Mucosa of descending colon (tissue), 3 donors: Measurements from ENCODE around the gene GARIN3. TPM values are rescaled to one million over a fixed set of nuclear protein-coding genes. Genes with fewer than 3 reads are reported as not detected.

Experiments
- ATAC-seq: fragments of 200-7000 bp; cut with Tn5 transposase; one replicate; pipeline ENCODE4 v1.9.1; 2020; ENCODE audit warnings: mild to moderate bottlenecking, moderate library complexity
- DNase-seq, 3 donors: peaks; one replicate each; pipeline ENCODE4 v3.0.0-alpha.2; 2020
- H3K36me3 ChIP-seq: fragments of 200-600 bp; one replicate; pipeline ENCODE4 v1.8.0; 2021; ENCODE audit warnings: low read depth, mild to moderate bottlenecking
- H3K4me1 ChIP-seq: fragments of 200-600 bp; one replicate; pipeline ENCODE4 v1.8.0; 2021; ENCODE audit warnings: low read depth, mild to moderate bottlenecking
- H3K4me3 ChIP-seq: fragments of 200-600 bp; one replicate; pipeline ENCODE4 v1.8.0; 2021; ENCODE audit warnings: mild to moderate bottlenecking
- H3K9me3 ChIP-seq: fragments of 200-600 bp; one replicate; pipeline ENCODE4 v1.8.0; 2021; ENCODE audit warnings: mild to moderate bottlenecking
- intact Hi-C, 2 donors: fragments of 100-400 bp; cut with DNase I in 1 of 2; cut with micrococcal nuclease in 1 of 2; formaldehyde crosslinking; loops; one replicate each; pipeline versions ENCODE4 v1.11.0 to v1.11.1; 2022; cut with DNase I, micrococcal nuclease
- total RNA-seq, 3 donors: library from RNA; stranded (reverse); fragmentation: NEBNext Ultra II Directional in 2 of 3; extraction: Animal tissue kit (Norgen Biotek cat#: 25700) in 2 of 3; gene quantifications; one replicate each; pipeline versions ENCODE4 v1.2.1 to v1.2.4, GENCODE V29; 2021 to 2023
- TF ChIP-seq, protein P1 (sequence below): fragments of 200-600 bp; IDR thresholded peaks from one replicate; pipeline ENCODE4 v1.8.0; 2022; ENCODE audit warnings: antibody characterized with exemption, mild to moderate bottlenecking
- donor health status: DM: no; HTN: no; CAD: no; lungs with moderate emphysema.
- donor health status: DM: no; HTN: no; CAD: no.
- donor health status: DM: no; HTN: yes; CAD: no.

Gene GARIN3
- total RNA-seq, 3 donors from 2014 or later, result not detected

DNA sequence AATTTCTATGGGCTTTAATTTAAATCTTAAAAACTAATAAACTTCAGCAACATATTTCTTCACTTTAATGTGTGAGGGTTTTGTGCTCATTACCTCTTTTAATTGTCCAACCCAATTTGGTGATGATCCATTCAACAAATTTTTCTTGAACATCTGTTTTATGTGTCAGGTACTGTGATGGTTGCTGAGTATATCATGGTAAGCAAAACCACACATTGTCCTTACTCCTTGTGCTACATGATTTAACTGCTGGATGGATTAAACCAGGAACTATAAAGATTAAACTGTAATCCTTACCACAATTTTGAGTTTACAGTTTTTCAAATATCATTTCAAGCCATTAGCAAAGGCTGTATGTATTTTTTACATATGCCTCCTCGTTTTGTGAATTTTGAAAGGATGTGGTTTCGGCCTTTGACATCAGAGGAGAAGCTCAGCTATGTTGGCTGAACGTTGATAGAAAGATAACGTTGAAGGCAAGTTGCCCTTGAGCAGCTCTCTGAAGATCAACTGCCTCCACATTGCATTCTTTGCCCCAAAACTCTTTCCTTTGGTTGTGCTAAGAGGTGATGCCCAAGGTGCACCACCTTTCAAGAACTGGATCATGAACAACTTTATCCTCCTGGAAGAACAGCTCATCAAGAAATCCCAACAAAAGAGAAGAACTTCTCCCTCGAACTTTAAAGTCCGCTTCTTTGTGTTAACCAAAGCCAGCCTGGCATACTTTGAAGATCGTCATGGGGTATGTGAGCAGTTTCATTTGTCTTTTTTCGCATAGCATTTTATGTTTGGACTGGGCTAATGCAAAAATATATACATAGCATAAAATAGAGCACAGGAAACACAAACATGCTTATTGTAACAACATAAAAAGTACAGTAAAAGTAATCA lies 14.6 kb upstream of the GARIN3 start, which contains the start of gene ITK:
Gene ITK (plus strand): TSS at position 467 of the 891 bp plus-strand sequence. CDS start 138 bp downstream, at position 605.
- TF ChIP-seq, protein P1, sequence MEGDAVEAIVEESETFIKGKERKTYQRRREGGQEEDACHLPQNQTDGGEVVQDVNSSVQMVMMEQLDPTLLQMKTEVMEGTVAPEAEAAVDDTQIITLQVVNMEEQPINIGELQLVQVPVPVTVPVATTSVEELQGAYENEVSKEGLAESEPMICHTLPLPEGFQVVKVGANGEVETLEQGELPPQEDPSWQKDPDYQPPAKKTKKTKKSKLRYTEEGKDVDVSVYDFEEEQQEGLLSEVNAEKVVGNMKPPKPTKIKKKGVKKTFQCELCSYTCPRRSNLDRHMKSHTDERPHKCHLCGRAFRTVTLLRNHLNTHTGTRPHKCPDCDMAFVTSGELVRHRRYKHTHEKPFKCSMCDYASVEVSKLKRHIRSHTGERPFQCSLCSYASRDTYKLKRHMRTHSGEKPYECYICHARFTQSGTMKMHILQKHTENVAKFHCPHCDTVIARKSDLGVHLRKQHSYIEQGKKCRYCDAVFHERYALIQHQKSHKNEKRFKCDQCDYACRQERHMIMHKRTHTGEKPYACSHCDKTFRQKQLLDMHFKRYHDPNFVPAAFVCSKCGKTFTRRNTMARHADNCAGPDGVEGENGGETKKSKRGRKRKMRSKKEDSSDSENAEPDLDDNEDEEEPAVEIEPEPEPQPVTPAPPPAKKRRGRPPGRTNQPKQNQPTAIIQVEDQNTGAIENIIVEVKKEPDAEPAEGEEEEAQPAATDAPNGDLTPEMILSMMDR, result no peak
- peak; percentile 71 for ATAC-seq
- DNase-seq, result peak in 1 of 3 donors; percentile 42
- Histone ChIP-seq H3K4me3 (no peak within 1 kb of the TSS), H3K4me1 (no peaks in the 10 kb centered on the region), H3K9me3 (no peaks in the 10 kb centered on the region), H3K36me3 (no peaks in the 10 kb centered on the region)
- intact Hi-C loops, result no loop called here

- no peak for DNase-seq
- Histone ChIP-seq H3K4me1 (no peaks in the 10 kb centered on the region), H3K4me3 (no peak overlapping the region), H3K36me3 (no peaks in the 10 kb centered on the region), H3K9me3 (no peaks in the 10 kb centered on the region)
- TF ChIP-seq, protein P1, result no peak
- ATAC-seq, result peak; percentile 30
- intact Hi-C loops, result no loop called here
Measured at GRCh38 chr5:157178966-157179365, 12.9 kb upstream of the GARIN3 start.

DNA sequence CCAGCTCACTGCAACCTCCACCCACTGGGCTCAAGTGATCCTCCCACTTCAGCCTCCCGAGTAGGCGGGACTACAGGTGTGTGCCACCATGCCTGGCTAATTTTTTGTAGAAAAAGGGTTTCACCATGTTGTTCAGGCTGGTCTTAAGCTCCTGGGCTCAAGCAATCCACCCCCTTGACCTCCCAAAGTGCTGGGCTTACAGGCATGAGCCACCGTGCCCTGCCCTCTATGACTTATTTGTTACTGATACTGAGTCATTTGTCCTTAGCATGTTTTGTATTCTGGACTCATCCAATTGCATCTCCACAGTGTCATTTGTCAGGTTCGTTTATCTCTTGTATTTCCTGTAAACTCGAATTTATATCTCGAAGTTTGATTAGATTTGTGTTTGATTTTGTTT lies 11.9 kb upstream of the GARIN3 start:
- intact Hi-C loops, result no loop called here
- H3K4me3 ChIP-seq, result no peak overlapping the region
- DNase-seq (no peak), ATAC-seq (no peak)
- no peaks in the 10 kb centered on the region for H3K4me1 ChIP-seq
- TF ChIP-seq, protein P1, result no peak
- no peaks in the 10 kb centered on the region for H3K36me3 ChIP-seq
- no peaks in the 10 kb centered on the region for H3K9me3 ChIP-seq

DNA sequence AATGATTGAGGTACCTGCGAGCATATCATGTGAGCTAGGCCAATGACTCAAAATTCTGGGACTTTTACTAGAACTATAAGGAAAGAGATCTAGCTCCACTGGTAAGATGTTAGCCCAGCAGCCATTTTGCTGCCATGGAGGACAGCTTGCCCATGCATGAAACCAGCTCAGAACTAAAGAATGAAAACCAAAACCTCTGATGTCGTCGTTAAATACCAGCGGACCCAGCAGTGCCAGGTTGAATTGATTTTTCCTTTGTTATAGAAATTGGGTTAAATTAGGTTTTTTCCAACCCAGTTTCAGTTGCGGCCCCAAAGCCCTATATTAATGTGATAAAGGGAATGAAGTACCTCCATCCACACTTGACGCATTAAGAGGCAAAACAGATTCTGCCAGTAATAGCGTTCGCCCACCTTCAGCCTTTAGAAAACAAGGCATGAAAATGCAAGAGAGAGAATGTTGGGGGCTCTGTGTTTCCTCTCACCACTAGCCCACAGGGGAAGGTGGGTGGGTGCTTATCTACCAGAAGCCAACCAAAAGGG lies 9.1 kb upstream of the GARIN3 start:
- DNase-seq (no peak), ATAC-seq (no peak)

DNA sequence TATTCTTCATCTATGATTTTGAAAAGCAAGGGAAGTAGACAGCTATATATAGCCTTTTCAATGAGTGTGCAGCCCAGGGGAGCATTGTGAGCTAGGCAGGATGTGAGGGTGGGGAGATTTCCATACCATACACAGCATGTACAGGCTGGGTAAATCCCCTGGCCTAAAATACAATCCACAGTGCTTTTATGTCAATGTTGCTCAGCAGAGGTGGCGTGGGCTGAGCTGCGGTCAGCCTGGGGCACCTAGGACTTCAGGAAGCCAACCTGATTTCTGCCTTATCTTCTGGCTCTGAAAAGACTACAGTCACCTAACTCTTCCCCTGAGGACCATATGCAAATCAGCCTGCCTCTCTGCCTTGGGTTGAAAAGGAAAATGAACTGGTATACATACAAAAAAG lies 6.3 kb upstream of the GARIN3 start:
- Histone ChIP-seq H3K9me3 (no peaks in the 10 kb centered on the region), H3K4me3 (no peak overlapping the region), H3K36me3 (no peaks in the 10 kb centered on the region), H3K4me1 (no peaks in the 10 kb centered on the region)
- intact Hi-C loops, result no loop called here
- DNase-seq (peak in 1 of 3 donors; percentile 7), ATAC-seq (peak; percentile 83)
- TF ChIP-seq, protein P1, result no peak

More for the DNA sequence above, 9.1 kb upstream of the GARIN3 start:
- Histone ChIP-seq H3K9me3 (no peaks in the 10 kb centered on the region), H3K4me3 (no peak overlapping the region), H3K36me3 (no peaks in the 10 kb centered on the region), H3K4me1 (no peaks in the 10 kb centered on the region)
- TF ChIP-seq, protein P1, result no peak
- intact Hi-C loops, result no loop called here
